NCI-H345 treated with DMSO at 0.1 percent for 48 hours (cell line): ENCODE data around the gene FBH1.
"Not testable (repeated sequence)": the region's sequence is repeated elsewhere in the genome, so short reads cannot be mapped to it uniquely, and the experiment has no call there.

ENCODE experiments used
- DNase-seq: peaks from one replicate; lab custom pipeline; 2025; ENCODE audit not compliant: unreplicated experiment; lab: John Stamatoyannopoulos, UW

The FBH1 gene

DNA sequence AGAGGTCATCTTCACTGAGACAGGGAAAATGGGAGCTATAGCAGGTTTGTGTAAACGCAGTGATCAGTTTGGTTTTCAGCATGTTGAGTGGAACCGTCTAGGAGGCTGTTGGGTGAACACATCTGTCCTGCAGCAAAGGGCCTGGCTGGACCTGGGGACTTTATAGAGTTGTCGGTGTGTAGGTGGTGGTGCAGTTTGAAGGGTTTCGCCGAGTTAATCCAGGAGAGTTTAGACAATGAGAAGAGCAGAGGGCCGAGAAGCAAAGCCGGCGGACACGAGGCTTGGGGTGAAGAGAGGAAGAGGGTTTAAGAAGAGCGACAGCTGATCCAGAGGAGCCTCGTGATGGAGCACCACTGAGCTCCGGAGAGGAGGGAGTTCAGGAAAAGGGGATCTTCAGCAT lies 48.2 kb downstream of the FBH1 start:
- DNase-seq, result no peak

DNA sequence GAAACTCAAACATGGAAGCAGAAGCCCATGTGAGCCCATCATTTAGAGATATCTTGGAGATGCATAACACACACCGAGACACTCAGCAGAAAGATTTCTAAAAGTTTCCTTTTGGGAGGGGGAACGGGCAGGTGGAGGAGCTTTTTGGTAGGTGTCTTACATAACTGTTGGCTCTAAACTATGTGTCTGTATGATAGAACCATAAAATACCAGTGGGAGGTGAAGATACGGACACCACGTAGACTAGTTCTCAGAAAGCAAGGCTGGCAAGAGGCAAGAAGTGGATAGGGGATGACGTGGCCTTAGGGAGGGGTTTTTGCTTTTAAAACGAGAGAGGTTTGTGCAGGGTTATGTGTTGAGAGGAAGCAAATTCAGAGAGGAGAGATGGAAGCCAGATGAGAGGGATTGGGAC lies 50.8 kb downstream of the FBH1 start:
- no peak for DNase-seq

DNA sequence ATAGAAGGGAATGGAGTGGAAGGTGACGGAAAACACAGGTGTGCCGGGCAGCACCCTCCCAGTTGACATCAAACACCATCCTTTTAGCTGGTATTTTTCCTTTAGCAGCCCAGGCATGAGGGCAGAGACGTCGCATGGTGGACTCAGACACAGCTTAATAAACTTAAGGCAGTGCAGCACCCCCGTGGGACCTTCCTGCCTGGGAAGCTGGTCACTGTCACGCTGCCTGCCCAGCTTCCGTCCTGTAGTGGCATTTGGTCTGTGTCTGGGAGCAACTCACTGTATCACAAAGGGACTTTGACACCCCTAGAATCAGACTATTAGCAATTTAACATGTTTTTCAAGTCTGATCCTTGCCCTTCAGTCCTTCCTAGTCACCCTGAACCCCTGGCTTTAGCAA lies 51.5 kb downstream of the FBH1 start:
- no peak for DNase-seq

DNA sequence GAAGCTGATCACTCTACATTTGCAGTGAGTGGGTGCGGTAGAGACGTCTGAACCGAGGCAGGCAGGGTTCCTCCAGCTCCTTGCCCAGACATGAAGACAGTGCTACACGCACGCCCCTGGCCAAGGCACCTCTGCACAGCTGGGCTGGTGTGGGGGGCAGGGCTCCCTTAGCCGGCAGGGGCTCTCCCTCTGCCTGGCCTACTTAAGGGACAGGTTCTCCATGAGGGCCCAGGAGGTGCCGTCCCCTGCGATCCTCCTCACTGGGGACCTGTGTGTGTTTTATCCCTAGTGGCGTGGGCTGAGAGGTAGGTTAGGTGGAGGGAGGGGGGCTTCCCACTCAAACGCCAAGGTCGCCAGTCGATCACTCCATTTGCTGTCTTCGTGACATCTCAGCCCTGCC lies 52.0 kb downstream of the FBH1 start:
- no peak for DNase-seq

DNA sequence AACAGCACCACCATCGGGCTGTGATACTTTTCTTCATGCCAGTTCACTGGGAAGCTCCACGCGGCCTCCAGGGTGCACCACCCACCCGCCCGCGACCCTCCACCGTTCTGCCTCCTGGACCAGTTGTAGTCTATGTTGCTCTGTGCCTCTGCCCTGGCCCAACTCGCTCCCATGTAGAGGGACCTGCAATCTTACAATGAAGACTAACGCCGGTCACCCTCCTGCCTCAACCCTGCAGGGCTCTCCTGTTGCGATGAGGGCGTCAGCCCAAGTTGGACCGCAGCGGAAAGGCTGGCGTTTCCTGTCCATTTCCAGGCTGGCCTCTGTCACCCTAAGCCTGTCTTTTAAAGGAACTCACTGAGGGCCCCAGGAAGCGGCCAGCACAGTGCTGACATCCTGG lies 52.4 kb downstream of the FBH1 start:
- no peak for DNase-seq

DNA sequence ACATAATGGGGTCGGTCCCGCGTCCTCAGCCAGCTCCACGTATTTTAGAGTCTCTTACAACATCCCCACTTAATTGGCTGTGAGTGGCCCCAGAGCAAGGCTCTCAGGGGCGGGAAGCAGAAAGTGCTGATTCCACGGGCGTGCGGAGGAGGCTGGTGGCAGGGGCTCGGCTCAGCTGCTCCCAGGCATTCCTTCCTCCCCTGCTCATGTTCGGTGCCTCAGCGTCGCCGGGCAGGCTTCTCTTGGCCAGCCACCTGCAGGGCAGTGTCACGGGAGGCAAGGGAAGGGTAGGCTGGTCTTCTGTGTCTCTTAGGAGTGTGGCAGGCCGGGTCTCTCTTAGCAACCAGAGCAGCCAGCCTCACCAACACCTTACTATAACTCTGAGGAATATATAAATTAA lies 53.5 kb downstream of the FBH1 start:
- DNase-seq, result no peak

DNA sequence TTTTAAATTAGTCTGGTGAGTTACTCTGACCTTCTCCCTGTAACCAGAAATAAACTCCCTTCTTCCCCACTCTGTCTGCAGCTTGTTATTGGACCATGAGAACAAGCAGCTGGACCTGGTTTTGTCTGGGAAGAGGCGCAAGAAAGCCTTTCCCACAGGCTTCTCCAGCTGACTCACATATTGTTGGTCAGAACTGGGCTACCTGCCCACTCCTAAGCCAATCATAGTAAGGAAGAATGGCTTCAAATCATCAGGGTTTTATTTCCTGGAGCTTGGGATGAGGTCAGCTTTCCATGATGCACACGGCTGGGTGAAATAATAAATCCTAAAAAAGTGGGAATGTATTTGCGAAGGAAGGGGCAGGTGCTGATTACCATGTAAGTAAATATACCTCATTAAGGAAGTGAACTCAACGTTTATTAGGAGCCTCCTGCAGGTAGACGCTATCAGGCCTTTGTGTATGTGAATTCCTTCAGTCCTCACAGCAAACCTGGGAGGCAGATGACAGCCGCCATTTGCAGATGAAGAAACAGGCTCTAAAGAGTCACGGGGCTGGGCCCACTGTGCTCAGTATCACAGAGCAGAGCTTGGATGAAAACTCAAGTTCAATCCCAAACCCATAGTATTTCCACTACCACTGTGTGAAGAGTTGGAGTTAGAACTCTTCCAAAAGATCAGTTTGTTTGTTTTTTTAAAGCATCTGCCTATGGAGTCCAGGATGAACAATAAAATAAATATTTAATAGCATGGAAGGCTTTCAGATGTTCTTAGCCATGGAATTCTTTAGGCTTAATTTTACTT lies 54.5 kb downstream of the FBH1 start:
- no peak for DNase-seq

DNA sequence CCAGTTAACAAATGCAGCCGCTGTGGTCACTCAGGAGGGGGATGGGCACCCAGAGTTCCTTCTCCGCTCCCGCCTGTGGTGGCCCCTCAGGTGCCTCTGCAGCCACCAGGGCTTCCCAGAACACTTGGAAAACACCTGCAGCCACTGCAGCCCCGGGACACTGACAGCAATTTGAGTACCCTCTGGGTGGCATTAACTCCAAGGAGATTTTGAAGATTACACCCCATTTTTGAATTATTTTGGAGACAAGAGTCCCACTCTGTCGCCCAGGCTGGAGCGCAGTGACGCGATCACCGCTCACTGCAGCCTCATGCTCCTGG lies 55.1 kb downstream of the FBH1 start:
- DNase-seq, result no peak

DNA sequence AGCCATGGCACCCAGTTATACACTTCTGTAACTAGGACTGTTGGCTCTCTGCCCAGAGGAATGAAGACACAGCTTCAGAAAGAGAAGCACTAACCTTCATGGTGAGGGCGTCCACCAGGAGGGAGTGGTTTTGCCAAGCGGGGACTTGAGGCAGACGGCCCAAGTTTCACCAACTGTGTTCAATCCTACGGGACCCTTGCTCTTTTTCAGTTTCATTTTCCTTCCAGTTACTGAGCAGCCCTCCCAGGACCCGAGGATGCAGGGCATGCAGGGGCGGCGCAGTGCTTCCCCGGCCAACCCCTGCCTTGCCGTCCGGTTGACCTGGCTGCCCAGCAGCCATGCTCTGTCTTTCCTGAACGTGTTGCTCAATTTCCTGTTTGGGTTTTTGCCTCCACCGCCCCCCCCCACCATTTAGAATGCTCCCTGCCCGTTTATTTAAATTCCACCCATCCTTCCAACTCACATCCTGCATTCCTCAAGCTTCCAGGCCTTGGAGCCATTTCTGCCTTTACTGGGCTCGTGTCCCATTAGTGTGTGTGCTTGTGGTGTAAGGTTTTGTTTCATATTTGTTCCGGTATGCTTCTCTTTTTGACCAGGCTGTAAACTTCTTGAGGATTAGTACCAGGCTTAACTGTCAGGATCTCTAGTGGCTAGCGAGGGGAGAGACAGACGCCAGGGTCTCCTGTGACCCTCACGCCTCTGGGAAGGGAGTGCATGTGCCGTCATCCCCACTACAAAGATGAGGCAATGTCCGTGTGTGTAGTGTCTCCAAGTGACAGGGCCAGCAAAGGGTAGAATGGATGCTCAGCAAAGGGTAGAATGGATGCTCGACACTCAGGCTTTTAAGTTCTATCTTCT lies 55.7 kb downstream of the FBH1 start:
- DNase-seq, result no peak

DNA sequence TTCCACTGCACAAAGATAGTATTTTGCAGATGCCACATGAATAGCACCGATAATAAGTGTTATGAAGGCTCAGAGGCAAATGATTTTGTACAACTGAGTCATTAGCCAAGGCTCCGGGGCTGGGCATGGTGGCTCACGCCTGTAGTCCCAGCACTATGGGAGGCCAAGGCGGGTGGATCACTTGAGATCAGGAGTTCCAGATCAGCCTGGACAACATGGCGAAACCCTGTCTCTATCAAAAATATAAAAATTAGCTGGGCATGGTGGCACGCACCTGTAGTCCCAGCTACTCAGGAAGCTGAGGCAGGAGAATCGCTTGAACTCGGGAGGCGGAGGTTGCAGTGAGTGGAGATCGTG lies 56.4 kb downstream of the FBH1 start:
- DNase-seq, result not testable (repeated sequence)

DNA sequence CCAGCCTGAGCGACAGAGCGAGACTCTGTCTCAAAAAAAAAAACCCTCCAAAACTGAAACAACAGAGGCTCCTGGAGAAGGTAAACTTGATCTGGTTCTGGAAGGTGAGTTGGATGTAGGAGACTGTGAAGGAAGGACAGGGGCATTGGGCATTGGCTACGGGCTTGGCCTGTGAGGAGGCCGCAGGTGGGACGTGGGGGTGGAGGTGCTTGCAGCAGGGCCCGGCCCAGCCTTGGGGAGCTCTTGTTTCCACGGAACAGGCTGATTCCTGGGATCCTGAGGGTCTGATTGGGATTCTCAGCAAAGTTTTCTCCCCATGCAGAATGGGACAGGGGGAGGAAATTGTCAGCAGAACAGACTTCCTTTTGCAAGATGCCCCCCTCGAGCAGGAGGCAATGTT lies 56.7 kb downstream of the FBH1 start:
- no peak for DNase-seq

DNA sequence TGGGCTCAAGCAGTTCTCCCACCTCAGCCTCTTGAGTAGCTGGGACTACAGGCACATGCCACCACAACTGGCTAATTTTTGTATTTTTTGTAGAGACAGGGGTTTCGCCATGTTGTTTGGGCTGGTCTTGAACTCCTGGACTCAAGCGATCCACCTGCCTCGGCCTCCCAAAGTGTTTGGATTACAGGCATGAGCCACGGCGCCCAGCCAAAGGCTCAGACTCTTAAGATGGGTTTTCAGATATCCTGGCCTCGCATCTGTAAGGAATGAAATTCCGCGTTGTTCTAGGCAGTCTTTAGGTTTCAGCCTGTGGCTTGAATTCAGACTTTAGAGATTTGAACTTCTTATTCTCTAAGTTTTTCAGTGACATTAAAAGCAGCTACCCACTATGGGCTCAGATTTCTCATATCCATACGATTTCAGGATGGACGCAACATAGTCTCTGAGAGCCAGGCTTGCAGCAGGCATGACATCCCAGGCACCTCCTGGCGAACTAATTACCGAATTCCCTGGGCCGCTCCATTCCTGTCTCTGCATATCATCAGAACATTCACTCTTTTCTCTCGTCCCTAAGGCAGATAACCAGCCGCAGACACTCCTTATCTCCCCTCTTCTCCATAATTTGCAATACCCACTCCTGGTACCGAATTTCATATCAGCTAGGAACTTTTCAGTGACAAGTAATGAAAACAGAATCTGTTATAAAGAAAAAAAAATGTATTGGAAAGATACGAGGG lies 57.6 kb downstream of the FBH1 start:
- no peak for DNase-seq

DNA sequence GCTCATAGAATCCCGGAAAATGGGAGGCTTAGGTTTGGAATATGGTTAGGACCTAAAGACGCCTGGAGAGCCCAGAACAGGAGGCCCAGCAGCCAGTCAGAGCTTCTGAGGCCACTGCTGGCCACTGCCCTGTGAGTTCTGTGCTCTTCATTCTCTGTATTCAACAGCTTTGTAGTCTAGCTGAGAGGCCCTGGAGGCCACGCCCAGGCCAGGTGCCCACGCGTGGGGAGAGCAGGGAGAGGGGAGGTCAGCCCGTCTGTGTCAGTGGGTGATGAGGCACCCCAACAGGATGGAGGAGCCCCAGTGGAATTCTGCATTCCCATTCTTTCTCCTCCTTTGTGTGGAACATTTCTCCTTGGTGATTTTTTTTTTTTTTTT lies 58.2 kb downstream of the FBH1 start:
- no peak for DNase-seq

DNA sequence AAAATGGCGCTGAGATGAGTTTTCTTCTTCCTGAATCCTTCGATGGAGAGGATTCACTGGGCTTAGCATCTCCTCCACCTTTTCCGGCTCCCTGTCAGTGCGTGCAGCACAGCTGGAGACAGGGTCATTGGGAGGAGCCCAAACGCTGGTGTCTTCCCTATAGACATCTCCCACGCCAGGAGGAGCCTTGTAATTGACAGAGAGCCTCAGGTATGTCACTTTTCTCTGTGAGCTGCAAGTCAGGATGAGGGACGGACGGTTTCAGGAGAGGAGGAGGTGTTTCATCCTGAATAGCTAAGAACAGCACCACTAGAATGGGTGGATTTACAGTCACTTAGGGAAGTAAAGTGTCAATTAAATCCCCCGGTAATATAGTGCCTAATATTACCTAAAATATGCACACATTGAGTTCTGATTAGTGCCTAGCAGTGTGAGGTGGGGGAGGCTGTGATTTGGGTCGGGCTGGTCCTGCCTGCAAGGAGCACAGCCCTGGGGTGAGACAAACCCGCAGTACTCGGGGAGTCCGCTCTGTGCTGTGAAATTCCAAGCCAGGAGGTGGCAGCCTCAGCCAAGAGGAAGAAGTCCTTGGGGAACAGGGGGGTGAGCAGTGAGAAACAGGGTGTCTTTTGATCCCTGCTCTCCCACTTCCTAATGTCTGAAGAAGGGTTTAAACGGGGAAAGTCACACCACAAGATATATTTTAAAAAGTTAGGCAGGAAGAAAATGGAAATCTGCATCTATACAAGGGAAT lies 59.1 kb downstream of the FBH1 start:
- no peak for DNase-seq

DNA sequence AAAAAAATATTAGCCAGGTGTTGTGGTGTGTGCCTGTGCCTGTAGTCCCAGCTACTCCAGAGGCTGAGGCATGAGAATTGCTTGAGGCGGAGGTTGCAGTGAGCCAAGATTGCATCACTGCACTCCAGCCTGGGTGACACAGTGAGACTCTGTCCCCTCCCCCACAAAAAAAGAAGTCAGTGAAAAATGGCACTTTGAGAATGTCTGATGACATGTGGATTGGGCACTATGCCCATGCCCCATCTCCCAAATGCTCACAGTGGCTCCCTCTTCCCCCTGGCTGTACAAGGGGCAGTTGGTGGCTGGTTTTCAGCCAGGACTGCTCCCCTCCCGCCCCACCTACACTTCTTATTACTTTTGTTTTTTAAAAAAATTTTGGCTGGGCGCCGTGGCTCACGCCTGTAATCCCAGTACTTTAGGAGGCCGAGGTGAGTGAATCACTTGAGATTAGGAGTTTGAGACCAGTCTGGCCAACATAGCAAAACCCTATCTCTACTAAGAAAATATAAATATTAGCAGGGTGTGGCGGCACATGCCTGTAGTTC lies 61.2 kb downstream of the FBH1 start:
- DNase-seq, result no peak

DNA sequence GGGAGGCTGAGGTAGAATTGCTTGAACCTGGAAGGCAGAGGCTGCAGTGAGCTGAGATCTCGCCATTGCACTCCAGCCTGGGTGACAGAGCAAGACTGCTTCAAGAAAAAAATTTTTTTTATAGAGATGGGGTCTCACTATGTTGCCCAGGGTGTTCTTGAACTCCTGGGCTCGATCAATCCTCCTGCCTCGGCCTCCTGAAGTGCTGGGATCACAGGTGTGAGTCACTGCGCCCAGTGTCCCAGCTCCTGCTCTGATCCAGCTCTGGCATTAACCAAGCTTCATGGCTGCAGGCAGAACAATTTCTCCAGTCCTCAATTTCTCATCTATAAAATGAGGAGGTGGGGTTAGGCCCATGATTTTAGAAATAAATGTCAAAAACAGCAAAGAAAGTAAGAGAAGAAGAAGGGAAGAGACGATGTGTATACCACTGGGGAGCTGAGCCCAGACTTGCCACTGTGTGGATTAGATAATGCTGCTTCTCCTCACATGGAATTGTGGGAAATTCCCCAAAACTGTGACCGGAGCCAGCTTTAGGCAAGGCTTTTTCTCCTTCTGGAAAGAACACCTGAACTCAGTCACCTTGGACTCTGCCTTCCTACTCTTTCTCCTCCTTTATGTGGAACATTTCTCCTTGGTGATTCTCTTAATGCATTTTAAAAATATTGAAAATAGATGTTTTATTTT lies 61.8 kb downstream of the FBH1 start:
- no peak for DNase-seq

DNA sequence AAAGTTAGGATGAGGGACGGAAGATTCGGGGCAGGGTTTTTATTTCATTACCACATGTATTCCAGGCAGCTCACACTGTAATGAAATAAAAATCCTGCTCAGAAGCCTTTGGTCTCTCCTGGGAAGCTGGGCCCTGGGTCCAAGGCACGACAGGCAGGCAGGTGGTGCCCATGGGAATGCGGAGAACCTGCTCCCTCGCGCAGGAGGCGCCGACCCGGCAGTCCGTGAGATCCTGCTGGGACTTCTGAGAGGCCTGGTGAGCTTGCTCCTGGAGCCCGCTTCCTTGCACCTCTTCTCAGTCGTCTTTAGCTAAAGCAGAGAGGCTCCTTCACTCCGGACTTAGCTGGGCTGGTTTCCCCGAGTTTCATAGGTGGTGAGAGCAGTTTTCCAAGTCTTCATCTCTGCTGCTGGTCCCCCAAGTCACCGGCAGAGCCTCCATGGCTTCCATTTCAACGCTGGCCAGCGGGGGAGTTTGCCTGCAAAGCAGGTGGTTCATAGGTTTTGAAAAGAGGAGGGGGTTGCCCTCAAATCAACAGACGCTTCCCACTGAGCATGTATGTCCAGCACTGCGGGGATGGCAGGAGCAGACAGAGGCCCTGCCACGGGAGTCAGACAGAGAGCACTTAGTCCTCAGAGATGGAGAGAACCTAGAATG lies 62.8 kb downstream of the FBH1 start:
- no peak for DNase-seq

DNA sequence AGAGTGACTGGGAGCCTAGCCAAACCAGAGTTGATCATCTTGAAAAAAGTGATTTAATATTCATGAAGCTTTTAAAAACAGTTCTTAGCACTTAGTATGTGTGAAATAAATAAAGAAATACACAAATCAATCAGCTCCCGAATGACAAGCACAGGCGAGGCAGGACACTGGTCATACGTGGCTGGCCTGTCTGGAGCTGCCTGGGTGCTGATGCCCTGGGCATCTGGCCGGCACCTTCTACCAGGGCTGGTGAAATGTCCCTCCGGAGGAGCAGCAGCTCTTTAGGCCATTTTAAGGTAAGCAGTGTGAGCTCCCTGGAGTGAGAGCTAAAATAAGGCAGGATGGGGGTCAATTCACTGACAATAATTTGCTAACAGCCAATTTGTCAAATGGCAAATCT lies 63.6 kb downstream of the FBH1 start:
- no peak for DNase-seq

DNA sequence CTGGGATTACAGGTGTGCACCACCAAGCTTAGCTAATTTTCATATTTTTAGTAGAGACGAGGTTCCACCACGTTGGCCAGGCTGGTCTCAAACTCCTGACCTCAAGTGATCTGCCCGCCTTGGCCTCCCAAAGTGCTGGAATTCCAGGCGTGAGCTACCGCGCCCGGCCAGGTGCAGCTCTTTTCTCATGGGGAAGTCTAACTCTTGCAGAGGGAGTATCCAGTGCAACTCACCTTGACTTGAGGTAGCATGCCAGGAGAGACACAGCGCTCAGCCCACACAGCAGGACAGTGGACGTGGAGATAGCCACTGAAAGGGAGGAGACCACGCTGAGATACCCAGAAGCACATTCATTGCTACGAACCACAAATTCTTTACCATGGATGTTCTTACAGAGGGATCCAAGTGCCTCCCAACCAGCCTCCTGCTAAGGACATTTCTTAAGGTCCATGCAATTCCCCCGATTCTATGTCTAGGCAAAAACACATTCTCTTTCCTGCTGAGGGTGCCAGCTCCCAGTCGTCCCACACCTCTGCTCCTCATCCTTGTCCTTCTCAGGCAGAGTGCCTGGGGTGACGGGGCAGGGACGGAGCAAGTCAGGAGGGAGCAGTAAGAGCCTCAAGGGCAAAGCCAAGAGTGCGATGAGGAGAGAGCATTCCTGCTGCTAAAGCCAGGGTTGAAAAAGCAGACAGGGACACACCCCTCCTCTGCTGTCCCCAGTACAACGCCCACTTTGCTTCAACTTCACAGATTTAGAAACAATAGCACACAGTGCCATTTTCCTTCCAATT lies 66.3 kb downstream of the FBH1 start:
- DNase-seq, result no peak
